ENCODE data around the gene CEACAM18.
A peak's percentile ranks its signal among the peaks of the same experiment; 100 is the strongest.
"Not testable (repeated sequence)": the region's sequence is repeated elsewhere in the genome, so short reads cannot be mapped to it uniquely, and the experiment has no call there.

The CEACAM18 gene

DNA sequence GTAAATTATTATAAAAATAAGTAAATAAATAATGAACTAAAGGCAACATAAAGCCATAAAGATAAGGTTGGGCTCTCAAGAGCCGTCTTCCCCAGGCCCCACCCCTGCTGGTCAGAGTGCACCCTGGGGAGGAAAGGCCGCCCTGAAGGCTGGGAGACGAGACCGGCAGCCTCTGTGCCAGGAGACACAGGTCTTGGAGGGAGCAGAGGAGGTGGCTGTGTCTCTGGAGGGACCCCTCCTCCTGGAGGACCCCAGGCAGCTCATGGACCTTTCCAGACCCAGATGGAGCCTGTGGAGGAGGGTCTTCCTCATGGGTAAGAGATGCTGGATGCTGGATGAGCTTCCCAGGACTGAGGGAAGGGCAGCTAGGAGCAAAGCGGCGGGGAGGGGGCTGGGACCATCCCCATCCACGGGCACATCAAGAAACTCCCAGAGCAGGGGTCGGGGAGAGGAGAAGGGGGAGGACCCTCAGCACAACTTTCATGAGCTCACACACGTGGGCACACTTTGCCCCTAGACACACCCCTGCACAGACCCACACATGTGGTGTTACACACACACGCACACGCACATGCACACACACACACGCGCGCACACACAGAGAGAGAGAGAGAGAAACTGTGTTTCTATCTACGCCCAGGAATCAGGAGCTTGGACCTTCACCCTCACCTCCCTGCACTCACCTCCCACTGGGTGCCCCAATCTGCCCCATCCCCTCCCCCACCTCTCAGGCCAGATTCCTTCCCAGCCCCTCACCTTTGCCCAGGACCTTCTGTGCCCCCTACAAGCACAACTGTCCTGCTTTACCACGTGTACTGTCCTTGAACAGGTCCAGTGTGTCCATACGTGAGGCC is at the start of gene CEACAM18:
TSS of gene CEACAM18 (plus strand) at position 159 of the 854 bp plus-strand sequence.
- ATAC-seq (no peak), DNase-seq (ENCODE audit: low spot score in 2 of 2) (no peak)
- Mint-ChIP-seq H3K9me3 (peaks cover 3% of the 10 kb centered on the region), H3K36me3 (no peaks in the 10 kb centered on the region), H3K4me1 (peaks cover 19% of the 10 kb centered on the region), H3K27ac (no peak within 1 kb of the TSS), H3K4me3 (no peak within 1 kb of the TSS)

GRCh38 chr19:51430221-51430620 is 48.1 kb upstream of the CEACAM18 start:
- DNase-seq (ENCODE audit: low spot score in 2 of 2) (no peak), ATAC-seq (no peak)
- Mint-ChIP-seq H3K9me3 (no peaks in the 10 kb centered on the region), H3K4me1 (no peaks in the 10 kb centered on the region), H3K27ac (no peak overlapping the region), H3K36me3 (no peaks in the 10 kb centered on the region), H3K4me3 (no peak overlapping the region)

DNA sequence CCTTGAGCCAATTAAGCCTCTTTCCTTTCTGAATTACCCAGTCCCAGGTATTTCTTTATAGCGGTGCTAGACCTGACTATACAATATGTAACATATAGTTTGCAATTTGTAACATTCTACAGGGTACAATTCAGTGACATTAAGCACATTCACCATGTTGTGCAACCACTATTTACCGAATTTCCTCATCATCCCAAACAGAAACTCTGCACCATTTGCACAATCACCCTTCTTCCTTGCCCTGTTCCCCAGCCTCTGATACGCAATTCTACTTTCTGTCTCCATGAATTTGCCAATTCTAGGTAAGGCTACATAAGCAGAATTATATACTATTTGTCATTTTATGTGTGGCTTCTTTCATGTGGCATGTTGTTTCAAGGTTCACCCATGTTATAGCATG is 47.2 kb upstream of the CEACAM18 start:
- Mint-ChIP-seq H3K36me3 (no peaks in the 10 kb centered on the region), H3K4me1 (no peaks in the 10 kb centered on the region), H3K27ac (peak overlapping the region; percentile 46), H3K9me3 (no peaks in the 10 kb centered on the region), H3K4me3 (no peak overlapping the region)
- no peak for ATAC-seq
- DNase-seq (ENCODE audit: low spot score in 2 of 2), result no peak

- no peak for DNase-seq (ENCODE audit: low spot score in 2 of 2)
- Mint-ChIP-seq H3K4me3 (no peak overlapping the region), H3K9me3 (no peaks in the 10 kb centered on the region), H3K27ac (no peak overlapping the region), H3K4me1 (peaks cover under 1% of the 10 kb centered on the region), H3K36me3 (no peaks in the 10 kb centered on the region)
- no peak for ATAC-seq
These were observed 45.3 kb upstream of the CEACAM18 start for GRCh38 chr19:51433043-51433442.

DNA sequence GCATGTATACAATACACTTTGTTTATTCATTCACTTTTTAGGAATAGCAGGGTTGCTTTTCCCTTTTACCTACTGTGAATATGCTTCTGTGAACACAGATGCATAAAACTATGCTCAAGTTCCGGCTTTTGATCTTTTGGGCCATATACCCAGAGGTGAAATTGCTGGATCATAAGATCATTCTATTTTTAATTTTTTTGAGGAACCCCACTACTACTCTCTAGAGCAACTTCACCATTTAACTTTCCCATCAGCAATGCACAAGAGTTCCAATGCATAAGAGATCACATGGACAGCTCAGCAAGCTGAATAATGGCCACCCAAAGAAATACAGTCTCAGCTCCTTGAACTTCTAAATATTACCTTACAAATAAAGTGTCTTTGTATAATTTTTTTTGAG is 43.9 kb upstream of the CEACAM18 start:
- DNase-seq (ENCODE audit: low spot score in 2 of 2) (no peak), ATAC-seq (no peak)
- Mint-ChIP-seq H3K4me1 (peaks cover 15% of the 10 kb centered on the region), H3K4me3 (no peak overlapping the region), H3K9me3 (no peaks in the 10 kb centered on the region), H3K36me3 (no peaks in the 10 kb centered on the region), H3K27ac (no peak overlapping the region)

DNA sequence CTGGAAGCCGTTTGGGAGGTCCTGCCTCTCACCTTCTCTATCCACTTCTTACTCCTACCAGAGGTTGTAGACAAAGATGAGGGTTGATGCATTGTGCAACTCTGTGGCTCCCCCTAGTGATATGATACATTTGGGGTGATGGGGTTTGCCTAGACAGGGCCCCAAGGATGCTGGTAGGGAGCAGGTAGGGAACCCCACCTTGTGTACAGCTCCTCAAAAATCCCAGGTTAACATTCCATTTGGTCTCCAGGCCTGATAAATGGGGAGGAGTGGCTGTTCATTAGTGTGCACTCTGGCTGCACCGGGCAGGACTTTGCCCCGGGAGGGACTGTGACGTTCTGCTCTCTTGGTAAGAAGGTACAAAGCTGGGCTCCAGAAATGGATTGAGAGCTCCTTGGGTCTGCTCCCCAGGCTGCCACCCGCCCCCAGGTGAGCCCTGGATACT is 39.3 kb upstream of the CEACAM18 start:
- Mint-ChIP-seq H3K4me3 (peak overlapping the region; percentile 9), H3K9me3 (no peaks in the 10 kb centered on the region), H3K4me1 (peaks cover 51% of the 10 kb centered on the region), H3K27ac (no peak overlapping the region), H3K36me3 (peaks cover 23% of the 10 kb centered on the region)
- DNase-seq (ENCODE audit: low spot score in 2 of 2) (peak in 1 of 2 donors; percentile 59), ATAC-seq (no peak)

DNA sequence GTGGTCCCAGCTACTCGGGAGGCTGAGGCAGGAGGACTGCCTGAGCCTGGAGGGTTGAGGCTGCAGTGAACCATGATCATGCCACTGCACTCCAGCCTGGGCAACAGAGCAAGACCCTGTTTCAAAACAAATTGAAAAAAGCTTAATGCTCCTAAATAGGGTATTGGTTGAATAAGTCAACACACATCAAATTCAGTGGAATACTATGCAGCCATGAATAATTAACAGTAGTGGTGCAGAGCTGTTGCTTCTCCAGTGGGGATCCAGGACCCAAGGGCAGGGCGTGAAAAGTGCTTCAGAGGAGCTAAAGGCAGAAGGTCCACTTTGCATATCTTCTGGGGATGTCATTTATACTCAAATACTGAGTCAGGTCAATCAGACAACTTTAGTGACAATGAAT is 38.3 kb upstream of the CEACAM18 start:
- Mint-ChIP-seq H3K4me3 (peak overlapping the region; percentile 77), H3K27ac (peak overlapping the region; percentile 98), H3K9me3 (no peaks in the 10 kb centered on the region), H3K4me1 (peaks cover 51% of the 10 kb centered on the region), H3K36me3 (peaks cover 23% of the 10 kb centered on the region)
- ATAC-seq, result no peak
- no peak for DNase-seq (ENCODE audit: low spot score in 2 of 2)

DNA sequence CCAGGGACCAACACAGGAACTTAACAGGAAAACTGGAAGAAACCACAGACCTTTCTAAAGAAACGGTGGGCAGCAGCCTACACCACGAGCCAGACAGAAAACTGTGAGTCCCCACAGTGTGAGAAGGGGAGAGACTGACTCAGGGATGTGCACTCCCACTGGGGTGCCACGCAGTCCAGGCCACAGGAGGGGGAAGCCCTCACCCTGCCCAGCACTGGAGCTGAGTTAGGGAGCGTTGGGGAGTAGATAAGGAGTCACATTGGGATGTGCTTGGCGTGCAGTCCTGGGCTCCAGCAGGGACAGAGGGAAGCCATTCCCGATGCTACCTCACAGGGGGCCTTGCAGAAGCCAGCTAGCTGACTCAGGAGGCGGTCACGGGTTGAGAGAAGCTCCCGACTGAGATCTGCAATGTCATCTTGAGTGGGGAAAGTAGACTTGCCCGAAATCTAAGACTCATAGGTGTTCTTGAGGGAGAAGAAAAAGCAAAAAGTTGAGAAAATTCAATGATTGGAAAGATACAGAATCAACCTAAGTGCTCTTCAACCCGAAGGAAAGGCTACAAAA is 37.4 kb upstream of the CEACAM18 start:
- Mint-ChIP-seq H3K9me3 (no peaks in the 10 kb centered on the region), H3K36me3 (peaks cover 23% of the 10 kb centered on the region), H3K27ac (peak overlapping the region; percentile 98), H3K4me1 (peaks cover 59% of the 10 kb centered on the region), H3K4me3 (peak overlapping the region; percentile 77)
- ATAC-seq (peak; percentile 64), DNase-seq (ENCODE audit: low spot score in 2 of 2) (peak; percentile 57 to 83)

- Mint-ChIP-seq H3K9me3 (peaks cover under 1% of the 10 kb centered on the region), H3K27ac (peak overlapping the region; percentile 98), H3K4me1 (peaks cover 59% of the 10 kb centered on the region), H3K36me3 (peaks cover 23% of the 10 kb centered on the region), H3K4me3 (peak overlapping the region; percentile 77)
- peak; percentile 72 to 95 for DNase-seq (ENCODE audit: low spot score in 2 of 2)
- peak; percentile 94 for ATAC-seq
These were observed 36.6 kb upstream of the CEACAM18 start for GRCh38 chr19:51441410-51442390.

- Mint-ChIP-seq H3K4me3 (peak overlapping the region; percentile 55), H3K9me3 (peaks cover 10% of the 10 kb centered on the region), H3K36me3 (peaks cover 11% of the 10 kb centered on the region), H3K4me1 (peaks cover 48% of the 10 kb centered on the region), H3K27ac (peak overlapping the region; percentile 52)
- not testable (repeated sequence) for DNase-seq (ENCODE audit: low spot score in 2 of 2); ATAC-seq
These were observed 30.8 kb upstream of the CEACAM18 start for GRCh38 chr19:51447510-51447909.

- no peak for ATAC-seq
- Mint-ChIP-seq H3K36me3 (peaks cover 6% of the 10 kb centered on the region), H3K4me1 (peaks cover 43% of the 10 kb centered on the region), H3K4me3 (peak overlapping the region; percentile 55), H3K9me3 (peaks cover 10% of the 10 kb centered on the region), H3K27ac (peak overlapping the region; percentile 52)
- no peak for DNase-seq (ENCODE audit: low spot score in 2 of 2)
These were observed 30.3 kb upstream of the CEACAM18 start for GRCh38 chr19:51448011-51448410.

- peaks cover 6% of the 10 kb centered on the region for H3K36me3 Mint-ChIP-seq
- peak; percentile 89 for ATAC-seq
- peak overlapping the region; percentile 52 for H3K27ac Mint-ChIP-seq
- H3K4me1 Mint-ChIP-seq, result peaks cover 40% of the 10 kb centered on the region
- H3K4me3 Mint-ChIP-seq, result peak overlapping the region; percentile 55
- H3K9me3 Mint-ChIP-seq, result peaks cover 10% of the 10 kb centered on the region
- peak in 1 of 2 donors; percentile 71 for DNase-seq (ENCODE audit: low spot score in 2 of 2)
These were observed 29.8 kb upstream of the CEACAM18 start for GRCh38 chr19:51448411-51449016.

- Mint-ChIP-seq H3K4me1 (peaks cover 33% of the 10 kb centered on the region), H3K27ac (peak overlapping the region; percentile 36), H3K4me3 (no peak overlapping the region), H3K9me3 (peaks cover 10% of the 10 kb centered on the region), H3K36me3 (peaks cover 6% of the 10 kb centered on the region)
- DNase-seq (ENCODE audit: low spot score in 2 of 2), result no peak
- ATAC-seq, result peak; percentile 58
These were observed 27.5 kb upstream of the CEACAM18 start for GRCh38 chr19:51450730-51451307.

- DNase-seq (ENCODE audit: low spot score in 2 of 2) (no peak), ATAC-seq (no peak)
- no peak overlapping the region for H3K4me3 Mint-ChIP-seq
- H3K4me1 Mint-ChIP-seq, result peaks cover 10% of the 10 kb centered on the region
- no peak overlapping the region for H3K27ac Mint-ChIP-seq
- H3K36me3 Mint-ChIP-seq, result no peaks in the 10 kb centered on the region
- H3K9me3 Mint-ChIP-seq, result peaks cover 3% of the 10 kb centered on the region
These were observed 21.6 kb upstream of the CEACAM18 start for GRCh38 chr19:51456541-51457290.

All from stimulated activated effector memory CD8-positive, alpha-beta T cell treated with anti-CD3 and anti-CD28 coated beads, Interleukin-12 subunit alpha, Interleukin-12 subunit beta, amount 100 ng/mL, for 72 hours (primary cell).